ENCODE data around the gene CAVIN3. TPM values are rescaled to one million over a fixed set of nuclear protein-coding genes. Genes with fewer than 3 reads are reported as not detected.

Gene CAVIN3
- total RNA-seq, 1 experiment from 2014 or later: 41.5 TPM

Other genes starting within 250 kb of the CAVIN3 start
- gene OR56B4, start 212.8 kb downstream of the CAVIN3 start, total RNA-seq (2021): not detected in 3 replicates
- not detected in 3 replicates for gene OR52B2, start 150.2 kb downstream of the CAVIN3 start, total RNA-seq (2021)
- not detected in 3 replicates for gene OR52W1, start 121.3 kb downstream of the CAVIN3 start, total RNA-seq (2021)
- gene C11orf42, start 114.9 kb downstream of the CAVIN3 start, total RNA-seq (2021): not detected in 3 replicates
- gene FHIP1B, start 85.9 kb downstream of the CAVIN3 start, total RNA-seq (2021): 22.2 to 24.8 TPM (median 23.6 TPM) in 3 replicates
- 0.35 to 0.82 TPM (median 0.50 TPM) in 3 replicates for gene CNGA4, start 81.4 kb downstream of the CAVIN3 start, total RNA-seq (2021)
- 6.1 to 7.4 TPM (median 7.1 TPM) in 3 replicates for gene CCKBR, start 60.7 kb downstream of the CAVIN3 start, total RNA-seq (2021)
- 4.4 to 6.6 TPM (median 5.6 TPM) in 3 replicates for gene SMPD1, start 70.0 kb upstream of the CAVIN3 start, total RNA-seq (2021)
- gene APBB1, start 98.6 kb upstream of the CAVIN3 start, total RNA-seq (2021): 32.1 to 33.1 TPM (median 32.7 TPM) in 3 replicates
- gene HPX, start 120.5 kb upstream of the CAVIN3 start, total RNA-seq (2021): 1.4 to 2.4 TPM (median 1.7 TPM) in 3 replicates
- 16.6 to 21.3 TPM (median 19.0 TPM) in 3 replicates for gene TRIM3, start 153.4 kb upstream of the CAVIN3 start, total RNA-seq (2021)
- gene ARFIP2, start 160.8 kb upstream of the CAVIN3 start, total RNA-seq (2021): 46.0 to 53.1 TPM (median 46.1 TPM) in 3 replicates
- 35.8 to 42.6 TPM (median 36.1 TPM) in 3 replicates for gene TIMM10B, start 161.0 kb upstream of the CAVIN3 start, total RNA-seq (2021)
- gene DNHD1, start 176.8 kb upstream of the CAVIN3 start, total RNA-seq (2021): 10.5 to 11.5 TPM (median 10.9 TPM) in 3 replicates

Data from WTC11 (cell line).